ENCODE results near the gene PTPRR.

Gene PTPRR

GRCh38 chr12:70910666-70911065 lies 9.9 kb downstream of the PTPRR start:
- DNase-seq (ENCODE audit: low spot score) = no peak

GRCh38 chr12:70908978-70909377 lies 11.6 kb downstream of the PTPRR start:
- no peak for DNase-seq (ENCODE audit: low spot score)

- no peak for DNase-seq (ENCODE audit: low spot score)
Observed at GRCh38 chr12:70907412-70907811, 13.1 kb downstream of the PTPRR start.

- DNase-seq (ENCODE audit: low spot score) = no peak
Observed at GRCh38 chr12:70895956-70896355, 24.6 kb downstream of the PTPRR start.

- no peak for DNase-seq (ENCODE audit: low spot score)
Observed at GRCh38 chr12:70892593-70892992, 27.9 kb downstream of the PTPRR start.

GRCh38 chr12:70890895-70891832 lies 29.4 kb downstream of the PTPRR start:
- no peak for DNase-seq (ENCODE audit: low spot score)

GRCh38 chr12:70885956-70886355 lies 34.6 kb downstream of the PTPRR start:
- no peak for DNase-seq (ENCODE audit: low spot score)

GRCh38 chr12:70883855-70884254 lies 36.7 kb downstream of the PTPRR start:
- no peak for DNase-seq (ENCODE audit: low spot score)

GRCh38 chr12:70880744-70881143 lies 39.8 kb downstream of the PTPRR start:
- no peak for DNase-seq (ENCODE audit: low spot score)

GRCh38 chr12:70876952-70877351 lies 43.6 kb downstream of the PTPRR start:
- no peak for DNase-seq (ENCODE audit: low spot score)

- DNase-seq (ENCODE audit: low spot score) = no peak
Observed at GRCh38 chr12:70875628-70876027, 44.9 kb downstream of the PTPRR start.

- DNase-seq (ENCODE audit: low spot score) = no peak
Observed at GRCh38 chr12:70854881-70855568, 65.5 kb downstream of the PTPRR start.

GRCh38 chr12:70854138-70854537 lies 66.4 kb downstream of the PTPRR start:
- no peak for DNase-seq (ENCODE audit: low spot score)

GRCh38 chr12:70853326-70853725 lies 67.2 kb downstream of the PTPRR start:
- DNase-seq (ENCODE audit: low spot score) = no peak

GRCh38 chr12:70852416-70853150 lies 68.0 kb downstream of the PTPRR start:
- no peak for DNase-seq (ENCODE audit: low spot score)

- no peak for DNase-seq (ENCODE audit: low spot score)
Observed at GRCh38 chr12:70849265-70849960, 71.1 kb downstream of the PTPRR start.

- DNase-seq (ENCODE audit: low spot score) = no peak
Observed at GRCh38 chr12:70847871-70848270, 72.7 kb downstream of the PTPRR start.

- no peak for DNase-seq (ENCODE audit: low spot score)
Observed at GRCh38 chr12:70845268-70845667, 75.3 kb downstream of the PTPRR start.

GRCh38 chr12:70843363-70843762 lies 77.2 kb downstream of the PTPRR start:
- DNase-seq (ENCODE audit: low spot score) = no peak

- DNase-seq (ENCODE audit: low spot score) = no peak
Observed at GRCh38 chr12:70842942-70843341, 77.6 kb downstream of the PTPRR start.

- no peak for DNase-seq (ENCODE audit: low spot score)
Observed at GRCh38 chr12:70842136-70842535, 78.4 kb downstream of the PTPRR start.

Measured in CD4-positive, alpha-beta T cell treated with Interleukin-6 at 100 ng/mL for 8 hours (primary cell).